ENCODE data around the gene RGPD6.
"Not testable (repeated sequence)": the region's sequence is repeated elsewhere in the genome, so short reads cannot be mapped to it uniquely, and the experiment has no call there.

DNA sequence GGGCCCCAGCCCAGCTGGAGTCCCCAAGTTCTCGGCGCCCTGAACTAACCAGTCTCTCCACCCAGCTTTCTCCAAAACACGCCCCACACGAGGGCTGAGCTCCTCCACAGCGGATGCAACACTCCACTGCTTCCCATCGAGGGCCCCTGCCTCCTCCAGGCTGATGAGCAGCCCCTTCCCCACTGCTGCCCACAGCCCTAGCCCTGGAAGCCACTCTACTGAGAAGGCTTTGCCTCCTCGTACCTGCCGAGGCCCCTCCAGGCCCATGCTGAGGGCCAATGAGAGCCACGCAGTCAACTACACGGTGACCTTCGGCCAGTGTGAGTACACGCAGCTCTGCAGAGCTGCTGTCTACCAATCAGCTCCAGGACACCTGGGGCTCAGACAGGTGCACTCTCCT, 28.0 kb upstream of the RGPD6 start:
- not testable (repeated sequence) for TF ChIP-seq CTCF (conservative IDR thresholded peaks at IDR 0.05; ENCODE audit: low read length); EZH2phosphoT487 (IDR thresholded peaks at IDR 0.05; ENCODE audit: borderline replicate concordance, low read depth, low read length)
